B cell (primary cell): Measurements from ENCODE around the gene ITPK1. TPM values are rescaled to one million over a fixed set of nuclear protein-coding genes. Genes with fewer than 3 reads are reported as not detected.

ENCODE experiments used
- ATAC-seq: fragments of 200-7000 bp; cut with Tn5 transposase; one replicate; pipeline ENCODE4 v1.10.0; 2021; ENCODE audit warnings: low read depth, mild to moderate bottlenecking, moderate number of reproducible peaks, moderate library complexity
- CTCF ChIA-PET: fragments of 350-600 bp; sonication (Branson Sonifier 250); formaldehyde crosslinking; loops from one replicate; lab custom pipeline; 2021; ENCODE audit warnings: antibody characterized with exemption, inconsistent platforms; lab: Charles Lee
- POLR2A ChIA-PET: fragments of 350-600 bp; sonication (Branson Sonifier 250); formaldehyde crosslinking; loops from one replicate; lab custom pipeline; 2021; ENCODE audit warnings: antibody characterized with exemption; lab: Charles Lee
- DNase-seq: peaks from one replicate; pipeline ENCODE4 v3.0.0; 2013
- H2AFZ ChIP-seq: 2 replicates; pipeline ENCODE4 v1.6.1; 2012; ENCODE audit warnings: mild to moderate bottlenecking, low read depth, low read length; ENCODE audit not compliant: insufficient read depth, poor library complexity, severe bottlenecking
- H3K27ac ChIP-seq, 2 donors: 1 replicate in 1 of 2; 2 replicates in 1 of 2; pipeline ENCODE4 v1.5.1; 2012 to 2013; ENCODE audit warnings: low read length in 2 of 2, mild to moderate bottlenecking in 2 of 2, moderate library complexity in 1 of 2
- H3K27me3 ChIP-seq, 4 experiments: fragments of 200-600 bp in 1 of 4; sonication (generic) in 1 of 4; replicated peaks in 1 of 4; 1 replicate in 2 of 4; 2 replicates in 2 of 4; pipeline versions ENCODE4 v1.6.1 to v1.7.0; 2013 to 2016; ENCODE audit warnings: low read length in 3 of 4, mild to moderate bottlenecking in 2 of 4, mixed read lengths in 1 of 4, moderate library complexity in 1 of 4; ENCODE audit not compliant: insufficient read depth in 4 of 4, control insufficient read depth in 3 of 4; ENCODE audit errors: control extremely low read depth in 1 of 4
- H3K36me3 ChIP-seq, 2 experiments: replicated peaks in 1 of 2; 1 replicate in 1 of 2; 2 replicates in 1 of 2; pipeline versions ENCODE4 v1.6.1 to v1.7.1; 2013; ENCODE audit warnings: low read length in 1 of 2; ENCODE audit not compliant: insufficient read depth in 2 of 2, control insufficient read depth in 1 of 2; ENCODE audit errors: control extremely low read depth in 1 of 2, extremely low read depth in 1 of 2
- H3K4me1 ChIP-seq, 2 donors: fragments of 200-600 bp in 1 of 2; sonication (generic) in 1 of 2; 1 replicate in 1 of 2; 2 replicates in 1 of 2; pipeline versions ENCODE4 v1.5.1 to v1.6.1; 2013 to 2017; ENCODE audit warnings: low read length in 2 of 2; ENCODE audit not compliant: control insufficient read depth in 2 of 2, insufficient read depth in 2 of 2
- H3K4me2 ChIP-seq: replicated peaks from 2 replicates; pipeline ENCODE3; 2012; ENCODE audit warnings: mild to moderate bottlenecking, low read depth, low read length; ENCODE audit not compliant: poor library complexity, severe bottlenecking
- H3K4me3 ChIP-seq, 5 experiments: fragments of 200-600 bp in 1 of 5; sonication (generic) in 1 of 5; 1 replicate in 3 of 5; 2 replicates in 2 of 5; pipeline versions ENCODE4 v1.5.1 to v1.7.0; 2011 to 2016; ENCODE audit warnings: low read length in 4 of 5, mild to moderate bottlenecking in 4 of 5, low read depth in 2 of 5, control low read depth in 1 of 5, moderate library complexity in 1 of 5; ENCODE audit not compliant: insufficient read depth in 1 of 5; ENCODE audit errors: control extremely low read depth in 1 of 5, extremely low read depth in 1 of 5
- H3K79me2 ChIP-seq: fragments of 200-600 bp; sonication (generic); one replicate; pipeline ENCODE4 v1.6.0; 2016; ENCODE audit warnings: low read length; ENCODE audit not compliant: control insufficient read depth, insufficient read depth
- H3K9ac ChIP-seq: fragments of 200-600 bp; sonication (generic); 2 replicates; pipeline ENCODE4 v1.6.1; 2017; ENCODE audit warnings: mild to moderate bottlenecking, low read length, moderate library complexity
- H3K9me3 ChIP-seq, 3 donors: one replicate each; pipeline versions ENCODE4 v1.6.1 to v1.7.1; 2013; ENCODE audit warnings: low read length in 2 of 3; ENCODE audit not compliant: control insufficient read depth in 2 of 3, insufficient read depth in 1 of 3; ENCODE audit errors: control extremely low read depth in 1 of 3
- H4K20me1 ChIP-seq: 2 replicates; pipeline ENCODE4 v1.6.0; 2012; ENCODE audit warnings: mild to moderate bottlenecking, low read length; ENCODE audit not compliant: insufficient read depth, control insufficient read depth, poor library complexity, severe bottlenecking
- H3K27ac Mint-ChIP-seq: one replicate; pipeline ENCODE4 v1.8.0; 2021; ENCODE audit warnings: mixed read lengths
- H3K27me3 Mint-ChIP-seq: one replicate; pipeline ENCODE4 v1.8.0; 2021; ENCODE audit warnings: mixed read lengths
- H3K4me1 Mint-ChIP-seq: one replicate; pipeline ENCODE4 v1.8.0; 2021; ENCODE audit warnings: mixed read lengths
- H3K4me3 Mint-ChIP-seq: one replicate; pipeline ENCODE4 v1.8.0; 2021; ENCODE audit warnings: mixed read lengths
- H3K9me3 Mint-ChIP-seq: one replicate; pipeline ENCODE4 v1.8.0; 2022; ENCODE audit warnings: mixed read lengths; ENCODE audit not compliant: insufficient read depth
- CTCF ChIP-seq: fragments of 200-600 bp; IDR thresholded peaks from one replicate; pipeline ENCODE4 v1.8.0; 2022; ENCODE audit warnings: antibody characterized with exemption, mild to moderate bottlenecking
- EZH2 ChIP-seq: IDR thresholded peaks from 2 replicates; pipeline ENCODE4 v1.6.1; 2012; ENCODE audit warnings: borderline replicate concordance, low read depth, mild to moderate bottlenecking, moderate library complexity, low read length; ENCODE audit not compliant: insufficient read depth, poor library complexity, severe bottlenecking
- WGBS: methylation state at CpG from one replicate; pipeline ENCODE4 v1.1.5; 2013; ENCODE audit warnings: missing lambda C conversion rate; ENCODE audit not compliant: insufficient coverage; 5-methylcytosine and 5-hydroxymethylcytosine counted together
- intact Hi-C: fragments of 100-400 bp; cut with micrococcal nuclease; formaldehyde crosslinking; loops from one replicate; pipeline ENCODE4 v1.10.0; 2022
- polyA plus RNA-seq: library from polyadenylated mRNA; depleted of rRNA; stranded (reverse); fragments of >200 nt; gene quantifications from 2 replicates; pipeline ENCODE4 v1.2.3, GENCODE V29; 2012
- total RNA-seq, 2 donors: library from RNA; stranded (reverse); fragments of 120-200 nt in 1 of 2; gene quantifications; 1 replicate in 1 of 2; 2 replicates in 1 of 2; pipeline versions ENCODE4 v1.2.3 to v1.2.4, GENCODE V29; 2013 to 2022

ITPK1 gene
- total and polyA plus RNA-seq, 2 donors (not counting 1 experiment from before 2014, with no cell fraction given): 46.0 to 46.9 TPM

GRCh38 chr14:92969871-92970270, 145.9 kb downstream of the ITPK1 start:
- TF ChIP-seq EZH2 (no peak), CTCF (no peak)
- ChIA-PET CTCF (interaction anchor here (1.6 kb wide), 1 partner anchor 18 kb away, joined by 5 read pairs; no protein-coding TSS in a partner anchor), POLR2A (no interaction called here)
- Histone ChIP-seq H3K4me2 (no peak overlapping the region), H3K4me3 (no peak overlapping the region), H3K36me3 (peaks cover 0 to 8% of the 10 kb centered on the region in 2 experiments), H3K9ac (no peak overlapping the region), H3K79me2 (peaks cover 24% of the 10 kb centered on the region), H3K27me3 (no peaks in the 10 kb centered on the region), H3K9me3 (peaks cover 0 to 24% (median 0%) of the 10 kb centered on the region in 3 donors), H4K20me1 (peaks cover 11% of the 10 kb centered on the region), H3K4me1 (no peaks in the 10 kb centered on the region), H3K27ac (no peak overlapping the region), H2AFZ (no peak overlapping the region)
- ATAC-seq (no peak), DNase-seq (no peak)
- H3K4me3 Mint-ChIP-seq: no peak overlapping the region
- peaks cover 3% of the 10 kb centered on the region for H3K9me3 Mint-ChIP-seq
- peaks cover 11% of the 10 kb centered on the region for H3K4me1 Mint-ChIP-seq
- H3K27me3 Mint-ChIP-seq: no peaks in the 10 kb centered on the region
- intact Hi-C loops: no loop called here
- no peak overlapping the region for H3K27ac Mint-ChIP-seq
- WGBS: 92% methylated on average over 6 of the region's 12 CpGs

- Mint-ChIP-seq H3K4me1 (peaks cover 11% of the 10 kb centered on the region), H3K27ac (no peak overlapping the region), H3K27me3 (no peaks in the 10 kb centered on the region), H3K4me3 (no peak overlapping the region), H3K9me3 (peaks cover 3% of the 10 kb centered on the region)
- Histone ChIP-seq H3K9ac (no peak overlapping the region), H3K4me3 (no peak overlapping the region), H3K36me3 (peaks cover 0 to 8% of the 10 kb centered on the region in 2 experiments), H3K79me2 (peaks cover 24% of the 10 kb centered on the region), H4K20me1 (peaks cover 16% of the 10 kb centered on the region), H3K4me2 (no peak overlapping the region), H3K4me1 (no peaks in the 10 kb centered on the region), H3K27me3 (no peaks in the 10 kb centered on the region), H3K27ac (no peak overlapping the region), H2AFZ (no peak overlapping the region), H3K9me3 (peaks cover 0 to 20% (median 0%) of the 10 kb centered on the region in 3 donors)
- no peak for TF ChIP-seq EZH2
- no peak for TF ChIP-seq CTCF
- no peak for ATAC-seq
- no peak for DNase-seq
- ChIA-PET POLR2A (no interaction called here), CTCF (interaction anchor here (0.6 to 1.6 kb wide), 2 partner anchors 17 to 206 kb away, joined by 3 to 5 read pairs; no protein-coding TSS in a partner anchor)
- intact Hi-C loops: no loop called here
- WGBS: 96% methylated on average over 7 of the region's 10 CpGs
Measured at GRCh38 chr14:92969430-92969829, 146.3 kb downstream of the ITPK1 start.
